Measurements from ENCODE around the gene PPP1R10. TPM values are rescaled to one million over a fixed set of nuclear protein-coding genes. Genes with fewer than 3 reads are reported as not detected.

The PPP1R10 gene
- total and polyA plus RNA-seq, 2 of the 13 experiments (the other 11 are each of a cell fraction or from before 2014, with no cell fraction given) = 26.3 to 38.4 TPM

DNA sequence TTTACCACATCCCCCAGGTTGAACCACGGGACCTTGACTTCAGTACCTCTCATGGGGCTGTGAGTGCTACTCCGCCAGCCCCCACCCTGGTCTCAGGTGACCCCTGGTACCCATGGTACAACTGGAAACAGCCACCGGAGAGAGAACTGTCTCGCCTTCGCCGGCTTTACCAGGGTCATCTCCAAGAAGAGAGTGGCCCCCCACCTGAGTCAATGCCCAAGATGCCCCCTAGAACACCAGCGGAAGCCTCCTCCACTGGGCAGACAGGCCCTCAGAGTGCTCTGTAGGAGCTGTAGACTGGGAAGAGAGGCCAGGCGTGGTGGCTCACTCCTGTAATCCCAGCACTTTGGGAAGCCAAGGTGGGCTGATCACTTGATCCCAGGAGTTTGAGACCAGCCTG is 8.5 kb upstream of the PPP1R10 start:
- intact Hi-C loops (cut with micrococcal nuclease; ENCODE audit: unreplicated experiment) = no loop called here
- Histone ChIP-seq H3K4me1 (ENCODE audit: insufficient read depth, low read length) (peaks cover 17% of the 10 kb centered on the region), H3K4me3 (replicated peaks in 1 of 3; ENCODE audit: insufficient read depth in 1 of 3, low read depth in 2 of 3, low read length in 3 of 3) (no peak overlapping the region), H4K20me1 (ENCODE audit: insufficient read depth, low read length) (no peaks in the 10 kb centered on the region), H3K9ac (ENCODE audit: insufficient read depth, low read depth, low read length) (no peak overlapping the region), H2AFZ (ENCODE audit: low read length) (no peak overlapping the region), H3K79me2 (ENCODE audit: insufficient read depth, low read length) (peaks cover 9% of the 10 kb centered on the region), H3K9me3 (ENCODE audit: low read length) (no peaks in the 10 kb centered on the region), H3K27ac (ENCODE audit: extremely low read length, insufficient read depth, low read length) (no peak overlapping the region), H3K4me2 (ENCODE audit: low read depth, low read length) (no peak overlapping the region), H3K27me3 (ENCODE audit: control insufficient read depth in 1 of 2, insufficient read depth in 2 of 2, low read length in 2 of 2) (no peaks in the 10 kb centered on the region; a peak in 1 of 5 replicates), H3K36me3 (replicated peaks in 1 of 2; ENCODE audit: control insufficient read depth in 1 of 2, insufficient read depth in 2 of 2, low read length in 2 of 2) (peaks cover 23 to 56% of the 10 kb centered on the region in 2 experiments)
- 98% methylated on average over 8 of the region's 8 CpGs for WGBS (ENCODE audit: low lambda C conversion rate)
- TF ChIP-seq PCBP2 (optimal IDR thresholded peaks at IDR 0.05; ENCODE audit: low read depth, low read length, poor library complexity, severe bottlenecking) (no peak), RXRA (CRISPR knock-in tag; IDR thresholded peaks at IDR 0.05) (no peak), HNF4G (IDR thresholded peaks at IDR 0.05; ENCODE audit: borderline replicate concordance, low read depth, low read length) (no peak), HNF4G (CRISPR knock-in tag; IDR thresholded peaks at IDR 0.05; ENCODE audit: borderline replicate concordance, low read depth) (no peak), ZNF101 (CRISPR knock-in tag; IDR thresholded peaks at IDR 0.05; ENCODE audit: borderline replicate concordance, low read depth) (no peak), NFYC (CRISPR knock-in tag; IDR thresholded peaks at IDR 0.05) (no peak), ZNF761 (CRISPR knock-in tag; conservative IDR thresholded peaks at IDR 0.05) (no peak), ZNF331 (CRISPR knock-in tag; IDR thresholded peaks at IDR 0.05) (no peak)
- TF ChIP-seq, protein P1, sequence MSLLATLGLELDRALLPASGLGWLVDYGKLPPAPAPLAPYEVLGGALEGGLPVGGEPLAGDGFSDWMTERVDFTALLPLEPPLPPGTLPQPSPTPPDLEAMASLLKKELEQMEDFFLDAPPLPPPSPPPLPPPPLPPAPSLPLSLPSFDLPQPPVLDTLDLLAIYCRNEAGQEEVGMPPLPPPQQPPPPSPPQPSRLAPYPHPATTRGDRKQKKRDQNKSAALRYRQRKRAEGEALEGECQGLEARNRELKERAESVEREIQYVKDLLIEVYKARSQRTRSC (CRISPR knock-in tag; IDR thresholded peaks at IDR 0.05; ENCODE audit: low read depth) = no peak
- in situ Hi-C loops (cut with HindIII; ENCODE audit: extremely low pct_ligation_motif_present, low pct_unique_long_range_greater_than_20kb) = loop anchor here (5.0 kb wide), 1 partner anchor 47 kb away; the partner anchor contains the start of gene DHX16
- CTCF ChIA-PET (ENCODE audit: low intra/inter-chr PET ratio, low total read pairs) = interaction anchor here (3.1 kb wide), 1 partner anchor 48 kb away, joined by 21 read pairs; the partner anchor contains the start of gene DHX16
- DNase-seq (ENCODE audit: low spot score) = no peak
- no peak for FAIRE-seq
- no peak for ATAC-seq
- no TSS peak for BruUV-seq (replicated peaks)
- POLR2A ChIA-PET = interaction anchor here (1.0 to 2.4 kb wide), 4 partner anchors 8 to 114 kb away, joined by 3 to 36 read pairs (median 14); partner anchors contain the start of genes DHX16, MRPS18B and PPP1R10
